Endothelial cell (in vitro differentiated cells): Measurements from ENCODE around the gene COL8A2. TPM values are rescaled to one million over a fixed set of nuclear protein-coding genes. Genes with fewer than 3 reads are reported as not detected.

Source experiments
- DNase-seq: peaks from one replicate; pipeline ENCODE4 v3.0.0; 2021; ENCODE audit warnings: low spot score
- H3K27ac Mint-ChIP-seq: one replicate; pipeline ENCODE4 v1.8.0; 2021; ENCODE audit warnings: mixed read lengths, inconsistent platforms; ENCODE audit not compliant: unreplicated experiment
- H3K27me3 Mint-ChIP-seq: one replicate; pipeline ENCODE4 v1.8.0; 2021; ENCODE audit warnings: mild to moderate bottlenecking, moderate library complexity, mixed read lengths, inconsistent platforms; ENCODE audit not compliant: unreplicated experiment
- H3K36me3 Mint-ChIP-seq: one replicate; pipeline ENCODE4 v1.8.0; 2021; ENCODE audit warnings: mild to moderate bottlenecking, low read depth, mixed read lengths, inconsistent platforms; ENCODE audit not compliant: unreplicated experiment
- H3K4me1 Mint-ChIP-seq: one replicate; pipeline ENCODE4 v1.8.0; 2021; ENCODE audit warnings: mild to moderate bottlenecking, mixed read lengths, inconsistent platforms; ENCODE audit not compliant: unreplicated experiment
- H3K4me3 Mint-ChIP-seq: one replicate; pipeline ENCODE4 v1.8.0; 2021; ENCODE audit warnings: mild to moderate bottlenecking, mixed read lengths, inconsistent platforms; ENCODE audit not compliant: unreplicated experiment
- H3K9me3 Mint-ChIP-seq: one replicate; pipeline ENCODE4 v1.8.0; 2021; ENCODE audit warnings: mixed read lengths, inconsistent platforms; ENCODE audit not compliant: unreplicated experiment
- CTCF ChIP-seq: fragments of 200-600 bp; sonication (generic); IDR thresholded peaks from one replicate; pipeline ENCODE4 v1.5.0; 2021; ENCODE audit warnings: antibody characterized with exemption; ENCODE audit not compliant: unreplicated experiment
- total RNA-seq: library from RNA; stranded (reverse); fragmentation: NEBNext Ultra II Directional; extraction: Animal tissue kit (Norgen Biotek cat#: 25700); gene quantifications from one replicate; pipeline ENCODE4 v1.2.1, GENCODE V29; 2021; ENCODE audit not compliant: unreplicated experiment

COL8A2 gene
- total RNA-seq, 1 donor from 2014 or later: 0.13 TPM

- Mint-ChIP-seq H3K27ac (no peak overlapping the region), H3K4me3 (peak overlapping the region; percentile 56), H3K4me1 (peaks cover 9% of the 10 kb centered on the region), H3K9me3 (no peaks in the 10 kb centered on the region), H3K36me3 (peaks cover 3% of the 10 kb centered on the region), H3K27me3 (peaks cover 25% of the 10 kb centered on the region)
- no peak for DNase-seq
- no peak for TF ChIP-seq CTCF
Observed at GRCh38 chr1:36126005-36126716, 1.1 kb upstream of the COL8A2 start.

GRCh38 chr1:36124404-36125128 is 456 bp downstream of the COL8A2 start:
- peaks cover 9% of the 10 kb centered on the region for H3K4me1 Mint-ChIP-seq
- H3K4me3 Mint-ChIP-seq: no peak overlapping the region
- peaks cover 3% of the 10 kb centered on the region for H3K36me3 Mint-ChIP-seq
- no peaks in the 10 kb centered on the region for H3K9me3 Mint-ChIP-seq
- TF ChIP-seq CTCF: no peak
- peaks cover 25% of the 10 kb centered on the region for H3K27me3 Mint-ChIP-seq
- no peak overlapping the region for H3K27ac Mint-ChIP-seq
- no peak for DNase-seq

- Mint-ChIP-seq H3K4me3 (peak overlapping the region; percentile 2), H3K27ac (peak overlapping the region; percentile 9), H3K4me1 (peaks cover 9% of the 10 kb centered on the region), H3K36me3 (peaks cover 3% of the 10 kb centered on the region), H3K9me3 (no peaks in the 10 kb centered on the region), H3K27me3 (peaks cover 25% of the 10 kb centered on the region)
- no peak for DNase-seq
- TF ChIP-seq CTCF: no peak
Observed at GRCh38 chr1:36123356-36123755, 1.7 kb downstream of the COL8A2 start.

- no peaks in the 10 kb centered on the region for H3K9me3 Mint-ChIP-seq
- H3K27ac Mint-ChIP-seq: no peak overlapping the region
- DNase-seq: no peak
- H3K4me3 Mint-ChIP-seq: no peak overlapping the region
- peaks cover 3% of the 10 kb centered on the region for H3K36me3 Mint-ChIP-seq
- H3K27me3 Mint-ChIP-seq: peaks cover 24% of the 10 kb centered on the region
- H3K4me1 Mint-ChIP-seq: peaks cover 9% of the 10 kb centered on the region
- TF ChIP-seq CTCF: no peak
Observed at GRCh38 chr1:36122062-36123030, 2.7 kb downstream of the COL8A2 start.
